HG02852 (cell line): Measurements from ENCODE around the gene C10orf67.

Experiments used
- ATAC-seq: cut with Tn5 transposase; IDR thresholded peaks from one replicate; pipeline ENCODE4 v1.9.1; 2021; ENCODE audit warnings: mild to moderate bottlenecking, moderate library complexity; ENCODE audit not compliant: unreplicated experiment

C10orf67 gene

DNA sequence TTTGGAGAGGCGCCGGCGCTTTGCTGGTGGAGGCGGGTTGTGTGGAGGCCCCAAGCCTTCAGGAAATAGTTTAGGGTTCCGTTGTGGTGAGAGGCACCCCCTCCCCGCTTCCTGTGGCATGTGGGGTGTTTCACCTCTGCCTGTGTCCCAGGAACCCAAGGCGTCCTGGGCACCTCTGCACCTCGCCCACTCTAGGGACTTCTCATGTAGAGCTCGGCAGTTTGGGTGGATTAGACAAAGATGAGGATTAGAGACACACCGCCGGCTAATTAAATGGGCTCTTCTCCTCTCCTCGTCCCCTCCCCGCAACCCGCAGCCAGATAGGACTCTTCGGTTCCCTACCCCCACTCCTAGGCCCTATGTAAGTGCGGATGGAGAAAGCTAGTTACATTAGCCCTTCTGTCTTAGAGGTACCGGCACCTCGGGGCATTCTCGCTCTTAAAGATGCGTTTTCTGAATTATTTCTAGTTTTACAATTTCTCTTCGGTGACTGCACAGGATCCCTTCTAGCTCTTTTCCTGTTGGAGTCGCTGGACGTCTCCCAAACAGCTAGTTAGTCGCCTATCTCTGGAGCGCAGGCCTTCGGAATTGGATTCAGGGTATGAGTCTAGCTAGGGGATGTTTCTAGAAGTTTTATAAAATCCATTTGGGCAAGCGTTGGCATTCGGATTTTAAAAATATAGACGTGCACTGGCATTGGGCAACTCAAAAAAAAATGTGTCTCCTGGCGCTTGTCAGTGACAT lies 144.7 kb downstream of the C10orf67 start:
- no peak for ATAC-seq

DNA sequence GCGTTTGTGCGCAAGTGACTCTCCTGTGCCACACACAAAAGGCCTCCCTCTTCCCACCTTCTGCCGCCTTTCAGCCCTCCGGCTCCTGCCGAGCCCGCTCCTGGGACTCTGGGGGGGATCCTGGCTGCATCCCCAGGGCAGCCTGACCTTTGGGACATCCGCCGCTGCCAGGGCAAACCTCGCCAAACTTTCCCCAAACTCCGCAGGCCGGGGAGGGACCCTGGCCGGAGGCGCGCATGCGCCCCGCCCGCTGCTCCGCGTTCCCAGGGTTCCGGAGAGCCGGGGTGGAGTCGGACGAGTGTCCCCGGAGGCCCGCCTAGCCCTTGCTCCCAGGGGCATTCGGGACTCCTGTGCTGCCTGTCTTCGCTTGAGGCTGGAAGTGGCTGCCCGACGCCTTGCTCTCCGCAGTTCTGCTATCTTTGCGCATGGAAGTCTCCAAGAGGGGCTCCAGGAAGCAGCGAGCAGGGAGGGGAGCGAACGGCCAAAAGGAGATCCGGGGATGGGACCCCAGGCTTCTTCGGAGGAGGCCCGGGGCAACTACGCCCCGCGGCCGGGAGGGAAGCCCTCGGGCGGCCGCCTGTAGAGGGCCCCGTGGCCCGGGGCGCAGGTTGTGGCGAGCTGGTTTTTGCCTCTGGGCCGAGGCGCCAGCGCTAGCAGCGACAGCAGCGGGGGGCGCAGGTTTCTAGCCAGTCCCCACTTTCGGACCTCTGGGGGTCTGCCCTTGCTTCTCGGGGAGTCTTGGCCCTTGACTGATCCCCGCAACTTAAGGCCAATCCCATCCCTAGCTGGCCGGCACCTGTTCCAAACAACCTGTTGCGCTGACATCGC lies 145.4 kb downstream of the C10orf67 start:
- no peak for ATAC-seq

DNA sequence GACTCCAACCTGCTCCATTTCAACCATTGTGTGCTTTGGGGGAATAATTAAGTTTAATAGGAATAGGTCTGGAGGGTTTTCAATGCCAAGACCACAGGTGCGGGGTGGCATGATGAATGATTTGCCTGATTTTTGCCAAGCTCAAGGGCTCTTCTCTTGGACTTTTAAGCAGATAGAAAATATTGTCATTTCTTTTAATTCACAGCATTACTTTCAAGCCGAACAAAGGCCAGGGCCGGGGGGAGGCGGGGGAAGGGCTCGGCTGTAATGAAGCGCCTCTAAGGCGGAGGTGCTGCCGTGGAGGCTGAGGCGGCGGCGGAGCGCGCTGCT lies 146.0 kb downstream of the C10orf67 start:
- no peak for ATAC-seq

DNA sequence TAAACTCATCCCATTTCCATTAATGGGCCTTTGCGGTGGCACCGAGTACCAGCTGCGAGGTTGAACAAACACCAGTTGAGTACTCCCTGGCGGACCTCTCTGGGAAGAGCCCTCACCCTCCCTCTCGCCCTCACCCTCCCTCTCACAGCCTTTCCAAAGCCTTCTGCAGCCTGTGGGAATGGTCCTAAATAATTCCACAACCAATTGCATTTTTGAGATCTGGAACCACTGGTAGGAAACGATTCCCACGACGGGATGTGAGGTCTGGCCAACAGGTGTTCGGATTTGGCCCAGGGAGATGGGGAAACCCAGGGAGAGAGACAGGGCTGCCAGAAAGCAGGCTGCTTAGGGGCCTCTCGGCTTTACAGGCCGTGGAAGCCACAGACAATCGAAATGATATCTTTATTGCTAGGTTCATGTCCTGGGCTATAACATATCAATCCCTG lies 147.2 kb downstream of the C10orf67 start:
- no peak for ATAC-seq

DNA sequence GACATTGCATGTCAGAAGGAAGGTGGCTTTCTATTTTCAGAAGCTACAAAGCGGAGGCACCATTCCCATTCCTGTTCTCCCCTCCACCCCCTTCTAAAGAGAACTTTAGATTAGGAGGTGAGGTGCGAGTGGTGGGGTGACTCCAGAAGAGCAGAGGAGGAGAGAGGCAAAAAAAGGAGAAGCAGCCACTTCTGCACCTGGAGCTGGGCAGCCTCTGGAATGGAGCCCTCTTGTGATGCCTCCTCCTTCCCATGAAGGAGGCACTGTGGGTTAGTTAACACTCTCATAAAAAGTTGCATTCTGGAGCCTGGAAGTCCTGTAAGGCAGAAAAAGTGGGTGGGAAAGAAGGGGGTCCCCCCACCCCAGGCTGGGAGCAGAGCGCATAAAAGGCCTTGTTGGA lies 147.7 kb downstream of the C10orf67 start:
- ATAC-seq, result no peak

DNA sequence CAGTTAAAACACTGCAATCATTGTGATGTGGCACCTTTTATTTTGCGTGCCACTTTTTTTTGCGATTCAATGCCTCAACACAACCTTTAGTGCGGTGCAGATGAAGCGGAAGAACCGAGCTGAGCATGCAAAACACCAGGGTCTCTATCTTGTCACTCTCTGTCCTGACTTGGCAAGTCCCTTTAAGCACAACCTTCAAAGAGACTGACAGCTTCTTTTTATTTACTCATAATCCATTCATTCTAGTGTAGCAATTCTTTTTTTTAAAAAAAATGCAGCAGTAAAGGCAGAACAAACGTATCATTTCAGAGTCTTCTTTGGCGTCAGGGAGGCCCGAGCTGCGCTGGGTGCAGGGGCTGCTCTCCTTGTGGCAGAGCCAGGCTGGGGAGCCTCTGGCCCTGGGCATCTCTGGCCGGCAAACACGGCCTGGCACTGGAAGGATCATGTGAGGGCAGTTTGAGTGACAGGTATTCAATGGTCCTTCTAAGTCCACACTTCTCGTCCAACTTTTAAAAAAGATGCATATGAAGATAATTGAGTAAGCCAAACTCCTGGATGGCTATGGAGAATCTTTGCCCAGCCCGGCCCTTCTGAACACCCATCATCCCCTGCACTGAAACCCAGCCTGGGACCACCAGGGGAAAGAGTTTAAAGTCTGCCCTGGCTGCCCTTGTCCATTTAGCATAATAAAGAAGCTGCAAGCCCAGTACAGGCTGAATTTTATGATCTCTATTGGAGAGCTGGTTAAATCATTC lies 148.6 kb downstream of the C10orf67 start:
- no peak for ATAC-seq

DNA sequence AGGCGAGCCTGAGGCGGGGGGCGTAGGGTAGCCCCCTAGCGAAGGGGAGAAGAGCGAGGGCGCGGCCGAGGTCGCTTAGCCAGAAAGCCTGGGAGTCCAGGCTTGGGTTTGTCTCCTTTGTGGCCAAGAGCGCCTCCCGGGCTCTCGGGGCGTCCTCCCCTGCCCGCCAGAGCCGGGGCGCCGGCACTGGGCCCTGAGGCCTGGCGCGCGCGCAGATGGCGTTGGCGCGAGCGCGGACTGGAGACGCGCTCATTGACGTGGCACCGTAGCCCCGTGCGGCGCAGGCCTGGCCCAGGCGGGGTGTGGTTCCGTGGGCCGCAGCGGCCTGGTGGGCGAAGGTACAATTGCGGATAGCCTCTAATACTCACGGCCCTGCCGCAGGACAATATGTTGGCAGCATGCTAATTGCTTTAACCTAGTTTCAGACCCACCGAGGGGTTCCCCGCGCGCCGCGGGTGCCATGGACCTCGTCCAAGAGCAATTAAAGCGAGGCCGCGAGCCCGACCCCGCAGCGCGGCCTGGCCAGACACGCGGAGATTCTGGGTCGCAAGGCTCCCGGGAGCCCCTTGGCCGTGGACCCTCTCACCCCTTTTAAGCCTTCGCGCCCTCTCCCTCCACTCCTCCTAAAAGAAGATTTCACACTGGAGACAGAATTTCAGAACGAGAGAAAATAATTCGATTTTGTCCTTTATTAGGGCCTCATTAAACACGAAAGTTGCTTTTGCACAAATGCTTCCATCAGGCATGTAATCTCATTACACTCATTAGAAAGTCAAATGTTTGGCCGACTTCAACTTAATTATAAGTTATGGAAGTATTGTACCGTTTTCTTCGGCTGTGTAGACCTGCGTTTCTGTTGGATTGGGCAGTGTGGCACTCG lies 149.4 kb downstream of the C10orf67 start:
- no peak for ATAC-seq

DNA sequence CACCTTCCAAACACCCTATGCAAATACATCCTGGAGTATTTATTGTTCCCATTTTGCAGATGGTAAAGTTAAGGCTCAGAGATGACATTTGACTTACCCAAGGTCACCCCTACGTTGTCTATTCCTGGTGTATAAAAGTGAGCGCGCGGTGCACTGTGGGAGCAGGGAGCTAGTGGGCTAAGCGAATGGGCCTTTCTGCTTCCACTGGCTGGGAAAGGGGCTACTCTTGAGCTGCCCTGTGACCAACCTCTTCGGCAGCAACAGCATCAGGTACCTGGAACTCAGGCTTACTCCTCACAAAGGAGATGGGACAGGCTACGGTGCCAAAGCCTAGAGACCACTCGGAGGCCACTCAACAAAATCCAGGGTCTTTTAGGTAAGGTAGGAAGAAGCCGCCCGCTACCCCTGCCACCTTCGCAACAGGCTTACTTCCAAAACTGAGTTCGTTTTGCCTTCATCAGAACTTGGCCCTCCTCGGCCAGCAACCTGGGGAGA lies 150.1 kb downstream of the C10orf67 start:
- ATAC-seq, result no peak

DNA sequence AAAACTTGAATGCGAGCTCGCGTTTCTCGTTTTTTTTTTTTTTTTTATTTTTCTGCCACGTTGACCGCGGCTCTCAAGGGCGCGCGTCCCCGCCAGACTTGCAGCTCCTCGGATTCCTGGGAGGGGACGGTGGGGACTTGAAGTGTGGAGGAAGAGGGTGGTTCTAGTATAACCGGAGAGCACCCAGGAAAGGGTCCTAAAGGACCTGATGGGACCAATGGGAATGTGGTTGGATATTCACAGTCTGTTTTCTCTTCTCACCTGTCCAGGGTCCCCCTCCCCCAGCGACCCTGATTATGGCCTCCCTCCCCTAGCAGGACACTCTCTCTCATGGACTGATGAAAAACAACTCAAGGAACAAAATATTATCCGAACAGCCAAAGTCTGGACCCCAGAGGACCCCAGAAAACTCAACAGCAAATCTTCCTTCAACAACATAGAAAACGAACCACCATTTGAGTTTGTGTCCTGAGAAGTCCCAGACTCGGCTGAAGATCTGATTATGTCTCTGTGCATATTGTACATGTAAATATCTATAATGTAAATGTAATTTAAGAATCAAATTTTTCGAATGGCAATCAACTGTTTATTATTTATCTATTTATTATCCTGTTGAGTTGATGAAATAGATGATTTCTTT lies 151.0 kb downstream of the C10orf67 start:
- ATAC-seq, result no peak

DNA sequence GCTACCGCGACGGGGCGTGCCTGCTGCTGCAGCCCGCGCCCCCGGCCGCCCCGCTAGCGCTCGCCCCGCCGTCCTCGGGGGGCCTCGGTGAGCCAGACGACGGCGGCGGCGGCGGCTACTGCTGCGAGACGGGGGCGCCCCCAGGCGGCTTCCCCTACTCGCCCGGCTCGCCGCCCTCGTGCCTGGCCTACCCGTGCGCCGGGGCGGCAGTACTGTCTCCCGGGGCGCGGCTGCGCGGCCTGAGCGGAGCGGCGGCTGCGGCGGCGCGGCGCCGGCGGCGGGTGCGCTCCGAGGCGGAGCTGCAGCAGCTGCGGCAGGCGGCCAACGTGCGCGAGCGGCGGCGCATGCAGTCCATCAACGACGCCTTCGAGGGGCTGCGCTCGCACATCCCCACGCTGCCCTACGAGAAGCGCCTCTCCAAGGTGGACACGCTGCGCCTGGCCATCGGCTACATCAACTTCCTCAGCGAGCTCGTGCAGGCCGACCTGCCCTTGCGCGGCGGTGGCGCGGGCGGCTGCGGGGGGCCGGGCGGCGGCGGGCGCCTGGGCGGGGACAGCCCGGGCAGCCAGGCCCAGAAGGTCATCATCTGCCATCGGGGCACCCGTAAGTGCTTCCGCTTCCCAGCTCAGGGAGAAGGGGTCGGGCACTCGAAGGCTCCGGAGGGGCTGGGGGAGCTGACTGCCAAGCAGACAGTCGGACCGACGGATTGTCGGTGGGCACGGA lies 151.7 kb downstream of the C10orf67 start:
- ATAC-seq, result no peak

DNA sequence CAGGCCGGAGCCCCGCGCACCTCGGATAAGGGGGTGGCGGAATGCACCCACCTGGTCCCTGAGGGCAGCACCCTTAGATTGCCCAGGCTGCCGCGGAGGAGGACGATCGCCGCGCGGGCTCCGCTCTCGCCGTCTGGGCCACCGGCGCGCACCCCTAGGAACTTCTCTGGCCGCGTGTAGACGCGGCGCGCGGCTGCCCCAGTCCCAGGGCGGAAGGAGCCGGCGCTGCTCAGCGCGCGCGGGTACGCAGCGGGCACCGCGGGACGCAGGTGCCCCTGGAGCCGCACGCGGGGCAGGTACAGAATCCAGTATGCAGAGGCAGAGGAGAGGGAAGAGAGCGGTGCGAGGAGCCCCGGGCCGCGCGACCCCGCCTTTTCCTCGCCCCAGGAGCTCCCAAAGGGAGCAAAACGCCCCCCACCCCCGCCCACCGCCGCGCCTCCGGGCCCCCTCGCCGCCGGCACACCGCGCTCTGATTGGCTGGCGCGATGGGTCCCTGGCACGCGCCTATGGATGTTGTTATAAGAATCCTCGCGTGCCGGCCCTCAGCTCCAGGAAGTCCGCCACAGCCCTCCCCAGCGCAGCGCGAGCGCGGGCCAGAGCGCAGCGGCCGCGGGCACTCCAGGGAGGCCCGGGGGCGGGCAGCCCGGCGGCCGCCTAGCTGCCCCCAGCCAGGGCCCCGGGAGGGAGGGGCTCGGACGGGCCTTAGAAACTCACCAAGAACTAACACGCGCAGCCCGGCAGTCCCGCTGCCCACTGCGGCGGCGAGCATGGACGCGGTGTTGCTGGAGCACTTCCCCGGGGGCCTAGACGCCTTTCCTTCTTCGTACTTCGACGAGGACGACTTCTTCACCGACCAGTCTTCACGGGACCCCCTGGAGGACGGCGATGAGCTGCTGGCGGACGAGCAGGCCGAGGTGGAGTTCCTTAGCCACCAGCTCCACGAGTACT lies 152.6 kb downstream of the C10orf67 start, which contains the start of gene PTF1A:
Gene PTF1A, plus strand, starts transcription at position 549 of the 948 bp plus-strand sequence. Its CDS starts 219 bp downstream, at position 768.
- ATAC-seq, result no peak

DNA sequence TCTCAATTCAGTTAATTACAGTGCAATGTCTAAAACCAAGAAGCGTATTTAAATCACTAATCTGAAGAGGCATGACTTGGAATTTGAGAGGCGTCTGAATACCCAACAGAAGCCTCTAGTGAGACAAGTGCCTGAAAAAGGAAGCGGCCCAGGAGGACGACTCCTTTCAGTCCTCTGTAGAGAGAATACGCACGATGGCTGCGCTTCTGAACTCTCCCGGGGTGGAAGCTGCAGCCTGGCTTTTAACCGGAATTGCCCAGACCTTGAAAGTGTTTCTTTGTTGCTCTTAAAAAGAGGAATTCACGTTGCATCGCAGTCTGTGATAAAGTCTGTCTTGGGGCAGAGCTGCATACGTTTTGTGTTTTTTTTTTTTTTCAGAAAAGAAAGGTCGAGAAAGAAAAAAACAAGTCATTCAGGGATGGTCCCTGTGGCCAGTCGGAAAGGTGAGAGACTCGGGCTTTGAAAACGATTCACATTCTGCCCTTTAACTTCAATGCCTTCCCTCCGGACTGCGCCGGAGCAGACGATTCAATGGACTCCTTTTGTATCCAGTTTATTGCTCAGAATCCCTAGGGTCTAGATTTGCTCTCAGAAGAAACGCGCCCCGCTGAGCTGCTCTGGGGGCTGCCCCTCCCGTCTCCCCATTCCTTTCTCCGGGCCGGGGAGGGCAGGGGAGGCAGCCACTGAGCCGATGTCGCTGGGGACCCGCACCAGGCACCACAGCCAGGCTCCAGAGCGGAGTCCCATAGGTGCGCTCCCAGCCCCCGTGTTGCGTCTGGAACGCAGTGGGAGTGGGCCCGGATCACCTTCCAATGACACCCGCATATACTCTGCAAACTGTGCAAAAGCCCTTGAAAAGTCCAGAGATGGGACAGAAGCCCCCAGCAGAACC lies 153.5 kb downstream of the C10orf67 start:
- no peak for ATAC-seq

DNA sequence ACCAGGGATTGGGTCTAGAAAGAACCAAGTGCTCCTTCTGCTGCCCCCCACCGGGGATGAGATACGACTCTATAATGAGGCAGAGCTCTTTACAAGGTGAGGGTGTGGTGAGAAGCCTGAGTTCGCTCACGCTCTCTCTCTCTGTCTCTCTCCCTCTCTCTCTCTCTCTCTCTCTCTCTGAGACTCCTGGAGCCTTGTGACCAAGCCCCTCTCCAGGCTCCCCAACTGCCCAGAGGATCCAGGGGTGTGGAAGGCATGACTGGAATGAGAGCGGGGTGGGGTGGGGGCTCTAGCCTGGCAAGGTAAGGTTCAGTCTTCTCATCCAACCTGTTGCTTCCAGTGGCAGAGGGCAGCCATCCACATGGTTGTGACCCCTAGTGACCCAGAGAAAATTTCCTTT lies 155.6 kb downstream of the C10orf67 start:
- no peak for ATAC-seq

DNA sequence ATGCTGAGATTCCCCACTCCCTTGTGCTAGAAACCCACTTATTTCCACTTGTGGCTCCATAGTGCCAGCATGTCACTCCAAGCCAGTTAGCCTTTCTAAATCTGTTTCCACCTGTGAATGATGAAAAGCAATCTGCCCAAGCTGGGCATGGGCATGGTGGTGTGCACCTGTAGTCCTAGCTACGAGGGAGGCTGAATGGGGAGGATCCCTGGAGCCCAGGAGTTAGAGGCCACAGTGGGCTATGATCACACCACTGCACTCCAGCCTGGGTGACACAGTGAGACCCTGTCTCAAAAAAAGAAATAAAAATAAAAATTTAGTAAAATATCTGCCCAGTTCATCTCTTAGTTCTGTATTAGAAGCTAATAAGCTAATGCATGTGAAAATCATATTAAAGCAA lies 157.4 kb downstream of the C10orf67 start:
- no peak for ATAC-seq

DNA sequence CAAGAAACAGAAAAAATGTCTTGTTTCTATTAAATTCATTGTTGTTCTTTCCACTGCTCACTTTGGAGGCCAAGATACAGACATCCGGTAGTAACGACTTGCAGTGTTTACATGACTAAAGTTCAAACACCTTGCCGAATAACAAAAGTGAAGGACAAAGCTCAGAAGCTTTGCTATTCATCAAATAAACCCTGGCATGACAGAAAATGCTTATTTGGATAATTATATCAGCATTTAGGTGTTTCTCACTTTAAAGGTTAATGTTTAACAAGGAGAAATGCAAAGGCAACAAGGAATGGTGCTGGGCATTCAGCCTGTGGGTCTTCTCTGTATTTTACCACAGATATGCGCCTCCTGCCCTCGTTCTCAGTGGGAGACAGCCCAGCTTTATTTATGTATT lies 157.9 kb downstream of the C10orf67 start:
- ATAC-seq, result no peak

DNA sequence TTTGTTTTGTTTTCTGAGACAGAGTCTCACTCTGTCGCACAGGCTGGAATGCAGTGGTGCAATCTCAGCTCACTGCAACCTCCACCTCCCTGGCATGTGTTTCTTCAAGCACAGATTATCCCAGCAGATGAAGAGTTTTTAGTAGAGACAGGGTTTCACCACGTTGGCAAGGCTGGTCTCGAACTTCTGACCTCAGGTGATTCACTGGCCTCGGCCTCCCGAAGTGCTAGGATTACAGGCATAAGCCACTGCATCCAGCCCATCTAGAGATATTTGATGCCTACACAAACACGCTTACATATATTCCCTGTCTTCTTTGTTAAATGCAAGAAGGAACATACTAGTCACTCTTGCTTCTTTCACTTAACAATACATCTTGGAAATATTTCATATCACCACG lies 158.4 kb downstream of the C10orf67 start:
- no peak for ATAC-seq

DNA sequence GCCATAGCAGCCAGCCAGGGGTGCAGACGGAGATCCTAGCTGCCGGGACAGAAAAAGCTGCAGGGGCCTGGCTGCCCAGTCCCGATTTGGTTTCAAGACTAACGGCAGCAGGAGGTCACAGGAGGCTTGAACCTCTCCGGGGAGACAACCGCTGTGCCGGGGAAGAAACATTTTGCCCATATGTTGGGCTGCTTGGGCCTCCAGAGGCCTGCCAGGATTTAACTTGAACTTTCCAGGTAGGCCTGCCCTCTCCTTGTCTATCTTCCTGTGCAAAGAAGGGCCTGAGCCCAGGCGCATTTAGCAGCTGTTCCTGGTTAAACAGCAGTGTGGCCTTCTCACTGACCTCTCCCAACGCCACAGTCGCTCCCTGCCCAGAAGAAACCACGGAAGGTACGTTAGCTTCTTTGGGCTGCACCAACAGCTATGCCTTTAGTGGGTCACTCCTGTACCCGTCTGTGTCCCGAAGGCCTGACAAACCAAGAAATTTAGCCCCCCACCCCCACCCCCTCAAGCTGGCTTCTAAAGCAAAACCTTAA lies 169.6 kb downstream of the C10orf67 start:
- ATAC-seq, result no peak
